Upper lobe of left lung (tissue), 4 donors: Measurements from ENCODE around the gene PCDH18.

Experiments used
- CTCF ChIP-seq, 6 experiments: fragments of 450-650 bp in 4 of 6; fragments of 200-600 bp in 2 of 6; sonication (generic) in 2 of 6; IDR thresholded peaks; one replicate each; pipeline ENCODE4 v1.5.1; 2016 to 2019; ENCODE audit warnings: antibody characterized with exemption in 6 of 6
- EP300 ChIP-seq, 4 donors: sonication (generic); formaldehyde crosslinking; IDR thresholded peaks; one replicate each; pipeline ENCODE4 v1.5.1; 2017; ENCODE audit warnings: antibody characterized with exemption in 4 of 4, control low read depth in 2 of 4
- POLR2A ChIP-seq, 4 donors: fragments of 450-650 bp; IDR thresholded peaks; one replicate each; pipeline ENCODE4 v1.5.1; 2016 to 2017; ENCODE audit warnings: antibody characterized with exemption in 4 of 4, mild to moderate bottlenecking in 2 of 4
- POLR2AphosphoS5 ChIP-seq, 2 donors: sonication (generic); formaldehyde crosslinking; IDR thresholded peaks; one replicate each; pipeline ENCODE4 v1.5.1; 2017; ENCODE audit warnings: antibody characterized with exemption in 2 of 2

- TF ChIP-seq CTCF (IDR thresholded peaks at IDR 0.05): no peak
- TF ChIP-seq EP300 (IDR thresholded peaks at IDR 0.05): no peak
- TF ChIP-seq POLR2AphosphoS5 (IDR thresholded peaks at IDR 0.05): no peak
- no peak for TF ChIP-seq POLR2A (IDR thresholded peaks at IDR 0.05)
Observed at GRCh38 chr4:137529432-137529831, 2.9 kb downstream of the PCDH18 start.
